GM18526 (cell line): ENCODE data around the gene LINC00237.

Experiments used
- POLR2A ChIP-seq: IDR thresholded peaks from 3 replicates; pipeline ENCODE4 v1.6.1; 2011; ENCODE audit not compliant: insufficient read length; ENCODE audit errors: extremely low read depth

LINC00237 gene

DNA sequence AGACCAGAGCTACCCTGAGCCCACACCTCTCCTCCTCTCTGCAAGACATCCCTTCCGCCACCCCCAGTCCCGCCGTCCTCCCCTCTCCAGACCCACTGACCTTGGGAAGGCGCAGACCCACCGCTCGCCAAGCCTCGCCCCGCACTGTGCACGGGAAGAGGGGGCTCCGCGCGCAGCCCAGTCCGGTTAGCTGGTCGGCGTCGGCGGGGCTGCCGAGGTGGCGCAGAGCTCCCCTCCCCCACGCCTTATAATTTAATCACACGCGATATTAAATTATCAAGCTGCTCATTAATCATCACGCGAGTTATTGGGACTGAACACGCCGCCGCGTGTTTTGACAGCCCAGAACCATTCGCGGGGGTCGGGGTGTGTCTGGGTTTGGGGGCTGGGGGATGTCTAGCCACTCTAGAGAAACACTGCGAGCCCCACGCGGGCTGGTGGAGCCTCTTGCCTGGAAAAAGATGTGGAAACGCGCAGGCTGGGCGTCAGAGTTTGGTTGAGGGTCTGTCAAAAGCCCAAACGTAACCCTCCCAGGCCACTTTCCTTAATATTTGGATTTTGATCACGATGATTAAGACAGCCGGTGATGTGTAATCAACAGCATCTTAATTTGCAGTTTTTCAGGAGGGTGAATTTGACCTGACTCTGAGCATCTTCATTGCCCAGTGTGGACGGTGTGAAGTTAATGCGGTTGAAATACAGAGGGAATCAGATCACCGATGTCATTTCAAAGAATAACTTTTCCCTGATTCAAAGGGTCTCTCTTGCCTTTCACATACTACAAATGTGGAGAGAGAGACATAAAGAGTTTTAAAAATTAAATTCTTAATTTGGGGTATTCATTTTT is at the start of gene LINC00237:
LINC00237 (minus strand) TSS at position 188 of the 847 bp plus-strand sequence.
- TF ChIP-seq POLR2A = no peak

DNA sequence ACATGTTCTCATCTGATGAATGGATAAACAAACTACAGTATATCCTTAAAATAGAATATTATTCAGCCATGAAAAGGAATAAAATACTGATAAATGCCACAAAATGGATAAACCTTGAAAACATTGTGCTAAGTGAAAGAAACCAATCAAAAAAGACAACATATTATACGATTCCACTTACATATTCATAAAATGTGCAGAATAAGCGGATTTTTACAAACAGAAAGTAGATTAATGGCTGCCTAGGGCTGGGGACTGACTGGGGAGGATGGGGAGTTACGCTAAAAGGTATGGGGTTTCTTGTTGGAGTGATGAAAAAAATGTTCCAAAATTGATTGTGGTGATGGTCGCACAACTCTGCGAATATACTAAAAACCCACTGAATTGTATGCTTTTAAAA is 49.1 kb upstream of the LINC00237 start:
- TF ChIP-seq POLR2A = no peak

- TF ChIP-seq POLR2A = no peak
Measured at GRCh38 chr20:21154692-21155091, 48.5 kb upstream of the LINC00237 start.

- no peak for TF ChIP-seq POLR2A
Measured at GRCh38 chr20:21151791-21152190, 45.6 kb upstream of the LINC00237 start.

GRCh38 chr20:21149344-21149743 is 43.2 kb upstream of the LINC00237 start:
- no peak for TF ChIP-seq POLR2A

- TF ChIP-seq POLR2A = no peak
Measured at GRCh38 chr20:21147593-21147992, 41.4 kb upstream of the LINC00237 start.

- no peak for TF ChIP-seq POLR2A
Measured at GRCh38 chr20:21146215-21146614, 40.1 kb upstream of the LINC00237 start.

GRCh38 chr20:21145424-21145823 is 39.3 kb upstream of the LINC00237 start:
- TF ChIP-seq POLR2A = no peak

GRCh38 chr20:21143194-21143890 is 37.2 kb upstream of the LINC00237 start:
- TF ChIP-seq POLR2A = no peak

DNA sequence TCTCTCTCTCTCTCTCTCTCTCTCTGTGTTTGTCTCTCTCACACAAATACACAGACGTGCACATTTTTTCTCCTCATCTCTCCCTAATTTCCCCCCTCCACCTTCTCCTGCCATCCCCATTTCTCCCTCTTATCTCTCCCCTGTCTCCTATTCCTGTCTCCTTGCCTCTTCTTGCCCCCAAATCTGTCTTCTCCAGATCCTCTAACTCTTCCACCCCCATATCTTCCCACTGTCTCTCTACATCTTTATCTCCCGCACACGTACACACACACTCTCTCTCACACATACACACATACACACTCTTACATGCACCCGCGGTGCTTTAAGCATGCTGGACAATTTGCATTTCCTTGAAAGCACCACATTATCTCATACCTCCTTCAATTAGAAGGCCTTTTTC is 35.7 kb upstream of the LINC00237 start:
- TF ChIP-seq POLR2A = no peak

DNA sequence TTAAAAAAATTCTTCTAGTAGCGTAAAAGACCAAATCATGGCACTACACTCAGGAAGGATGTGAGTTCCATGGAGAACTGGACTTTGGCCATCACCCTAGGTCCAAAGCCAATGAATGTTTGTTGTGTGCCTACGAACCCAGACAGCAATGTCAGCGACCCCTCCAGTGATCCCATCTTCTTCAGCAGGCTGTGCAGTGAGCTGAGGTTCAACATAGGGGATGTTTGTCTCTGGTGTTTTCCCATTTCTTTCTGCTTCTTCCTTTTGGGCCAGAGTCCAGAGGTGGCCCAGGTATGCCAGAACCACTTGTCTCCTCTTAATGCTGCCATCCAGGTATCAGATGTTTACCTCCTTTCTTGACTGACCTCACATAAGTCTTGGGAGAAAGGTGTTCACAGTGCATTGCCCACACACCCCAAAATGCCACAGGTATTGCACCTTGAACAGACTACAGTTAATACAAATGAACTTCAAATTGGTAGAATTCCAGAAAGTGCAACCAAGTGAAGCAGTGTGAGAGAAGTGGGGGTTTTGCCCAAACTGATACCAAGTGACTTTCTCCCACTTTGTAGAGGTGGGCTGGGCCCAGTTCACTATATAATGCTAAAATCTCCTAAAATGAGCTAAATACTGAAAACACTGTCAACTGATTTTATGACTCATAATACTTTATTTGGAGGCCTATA is 33.9 kb upstream of the LINC00237 start:
- TF ChIP-seq POLR2A = no peak

GRCh38 chr20:21137078-21137477 is 30.9 kb upstream of the LINC00237 start:
- TF ChIP-seq POLR2A = no peak

GRCh38 chr20:21136015-21136732 is 30.0 kb upstream of the LINC00237 start:
- TF ChIP-seq POLR2A = no peak

DNA sequence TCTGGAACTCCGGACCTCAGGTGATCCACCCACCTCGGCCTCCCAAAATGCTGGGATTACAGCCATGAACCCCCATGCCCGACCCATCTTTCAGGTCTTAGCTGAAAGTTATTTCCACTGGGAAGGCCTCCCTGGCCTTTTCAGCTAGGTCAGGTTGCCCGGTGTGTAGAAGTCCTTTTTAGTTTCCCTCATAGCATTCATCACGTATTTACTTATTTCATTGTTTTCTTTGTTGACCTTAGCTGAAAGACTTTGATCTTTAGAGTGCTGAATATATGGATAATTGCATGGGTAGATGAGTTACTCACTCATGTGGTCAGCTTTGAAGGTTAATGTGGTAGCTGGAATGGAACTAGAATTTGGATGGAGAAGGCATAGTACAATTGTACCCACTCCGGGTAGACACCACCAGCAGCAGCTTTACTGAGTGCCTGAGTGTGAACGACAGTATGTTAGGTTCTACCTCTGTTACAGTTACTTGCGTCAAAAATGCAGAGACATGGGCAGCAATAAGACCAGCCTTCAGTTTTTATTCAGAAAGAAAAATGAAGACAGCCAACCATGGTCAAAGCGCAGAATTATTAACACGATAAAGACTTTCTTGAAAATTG is 28.8 kb upstream of the LINC00237 start:
- TF ChIP-seq POLR2A = no peak
